ENCODE measurements around the gene PLEKHN1.
A peak's percentile ranks its signal among the peaks of the same experiment; 100 is the strongest.
"Not testable (repeated sequence)": the region's sequence is repeated elsewhere in the genome, so short reads cannot be mapped to it uniquely, and the experiment has no call there.

The PLEKHN1 gene

GRCh38 chr1:942864-943533 is 23.3 kb upstream of the PLEKHN1 start:
- DNase-seq = peak in 2 of 3 experiments; percentile 59 to 76

GRCh38 chr1:943545-944340 is 22.5 kb upstream of the PLEKHN1 start:
- no peak for DNase-seq

GRCh38 chr1:944341-945325 is 21.6 kb upstream of the PLEKHN1 start:
- DNase-seq = peak in 1 of 3 experiments; percentile 47

- no peak for DNase-seq
Observed at GRCh38 chr1:945688-946556, 20.4 kb upstream of the PLEKHN1 start.

GRCh38 chr1:946811-947210 is 19.5 kb upstream of the PLEKHN1 start:
- DNase-seq = not testable (repeated sequence)

GRCh38 chr1:947958-948357 is 18.3 kb upstream of the PLEKHN1 start:
- DNase-seq = no peak

GRCh38 chr1:950268-950667 is 16.0 kb upstream of the PLEKHN1 start:
- DNase-seq = no peak

GRCh38 chr1:950881-951280 is 15.4 kb upstream of the PLEKHN1 start:
- DNase-seq = no peak

- DNase-seq = peak in 1 of 3 experiments; percentile 7
Observed at GRCh38 chr1:951364-951763, 14.9 kb upstream of the PLEKHN1 start.

- no peak for DNase-seq
Observed at GRCh38 chr1:952201-952600, 14.1 kb upstream of the PLEKHN1 start.

GRCh38 chr1:952603-953002 is 13.7 kb upstream of the PLEKHN1 start:
- no peak for DNase-seq

- no peak for DNase-seq
Observed at GRCh38 chr1:953524-954320, 12.6 kb upstream of the PLEKHN1 start.

- DNase-seq = no peak
Observed at GRCh38 chr1:954927-955326, 11.4 kb upstream of the PLEKHN1 start.

- no peak for DNase-seq
Observed at GRCh38 chr1:955474-955873, 10.8 kb upstream of the PLEKHN1 start.

- no peak for DNase-seq
Observed at GRCh38 chr1:956636-957035, 9.6 kb upstream of the PLEKHN1 start.

- peak; percentile 85 to 96 (median 89) for DNase-seq
Observed at GRCh38 chr1:958823-959730, 7.2 kb upstream of the PLEKHN1 start, which contains the start of gene NOC2L. NOC2L (minus strand) TSS chr1:959256; CDS start chr1:959240, 16 bp downstream.

- DNase-seq = no peak
Observed at GRCh38 chr1:959731-960362, 6.4 kb upstream of the PLEKHN1 start.

- peak; percentile 69 to 79 (median 75) for DNase-seq
Observed at GRCh38 chr1:960363-961131, 5.7 kb upstream of the PLEKHN1 start, which contains the start of gene KLHL17. KLHL17 (plus strand) TSS chr1:960584; CDS start chr1:960694, 110 bp downstream.
